ENCODE data around the gene BSPRY.
A peak's percentile ranks its signal among the peaks of the same experiment; 100 is the strongest.

BSPRY gene

DNA sequence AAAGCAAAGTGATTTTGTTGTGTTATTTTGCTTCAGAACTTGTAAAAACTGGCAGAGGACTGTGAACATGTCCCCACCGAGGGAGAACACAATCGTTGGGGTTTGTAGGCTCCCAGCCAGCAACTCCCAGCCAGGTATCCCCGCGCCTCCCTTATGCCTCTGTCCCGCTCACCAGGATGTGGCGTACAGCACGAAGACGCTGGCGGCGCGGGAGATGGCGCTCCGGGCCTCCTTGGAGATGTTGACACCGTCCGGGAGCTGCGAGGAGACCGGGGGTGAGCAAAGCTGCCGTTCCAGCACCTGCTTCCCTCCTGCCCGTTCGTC, 60.5 kb downstream of the BSPRY start:
- TF ChIP-seq, protein P1, sequence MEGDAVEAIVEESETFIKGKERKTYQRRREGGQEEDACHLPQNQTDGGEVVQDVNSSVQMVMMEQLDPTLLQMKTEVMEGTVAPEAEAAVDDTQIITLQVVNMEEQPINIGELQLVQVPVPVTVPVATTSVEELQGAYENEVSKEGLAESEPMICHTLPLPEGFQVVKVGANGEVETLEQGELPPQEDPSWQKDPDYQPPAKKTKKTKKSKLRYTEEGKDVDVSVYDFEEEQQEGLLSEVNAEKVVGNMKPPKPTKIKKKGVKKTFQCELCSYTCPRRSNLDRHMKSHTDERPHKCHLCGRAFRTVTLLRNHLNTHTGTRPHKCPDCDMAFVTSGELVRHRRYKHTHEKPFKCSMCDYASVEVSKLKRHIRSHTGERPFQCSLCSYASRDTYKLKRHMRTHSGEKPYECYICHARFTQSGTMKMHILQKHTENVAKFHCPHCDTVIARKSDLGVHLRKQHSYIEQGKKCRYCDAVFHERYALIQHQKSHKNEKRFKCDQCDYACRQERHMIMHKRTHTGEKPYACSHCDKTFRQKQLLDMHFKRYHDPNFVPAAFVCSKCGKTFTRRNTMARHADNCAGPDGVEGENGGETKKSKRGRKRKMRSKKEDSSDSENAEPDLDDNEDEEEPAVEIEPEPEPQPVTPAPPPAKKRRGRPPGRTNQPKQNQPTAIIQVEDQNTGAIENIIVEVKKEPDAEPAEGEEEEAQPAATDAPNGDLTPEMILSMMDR (IDR thresholded peaks at IDR 0.05; ENCODE audit: low read depth, low read length), result no peak; the same call in 1 of the 2 replicates
- no peak for DNase-seq (ENCODE audit: extremely low read depth, low read depth)

DNA sequence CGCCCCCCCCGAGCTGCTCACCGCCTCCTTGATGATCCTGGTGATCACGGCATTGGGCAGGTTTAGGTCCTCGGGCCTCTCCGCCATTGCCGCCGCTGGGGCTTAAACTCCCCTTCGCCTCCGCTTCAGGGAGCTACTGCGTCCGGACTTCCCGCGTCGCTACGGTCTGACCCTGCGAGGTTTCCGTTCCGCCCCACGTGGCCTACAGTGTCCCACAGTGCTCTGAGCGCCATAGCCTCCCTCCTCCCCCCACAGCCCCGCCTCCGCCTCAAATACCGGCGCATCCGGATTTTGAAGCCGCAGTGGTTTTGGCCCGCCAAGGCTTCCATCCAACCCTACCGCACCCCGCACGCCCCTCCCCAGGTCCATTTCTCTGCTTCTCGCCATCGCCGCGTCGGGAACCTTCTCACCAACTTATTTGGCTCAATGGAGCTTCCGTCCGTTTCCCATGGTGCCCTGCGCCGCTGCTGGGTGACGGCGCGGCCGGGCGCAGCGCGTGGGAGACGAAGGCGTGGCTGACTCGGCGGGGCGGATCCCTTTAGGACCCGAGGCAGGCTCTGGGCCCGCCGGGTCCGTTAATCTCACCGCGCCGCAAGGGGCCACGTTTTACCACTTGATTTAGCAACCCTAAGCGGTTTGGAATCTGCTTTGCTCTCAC, 61.0 kb downstream of the BSPRY start, which contains the start of the genes C9orf43 and POLE3:
Gene C9orf43 (plus strand): TSS at position 541 of the 658 bp plus-strand sequence. CDS start 2,747 bp downstream, outside the sequence.
Gene POLE3 (minus strand): TSS at position 469 of the 658 bp plus-strand sequence. CDS start 382 bp downstream, at position 87.
- DNase-seq (ENCODE audit: extremely low read depth, low read depth), result peak; percentile 81
- TF ChIP-seq, protein P1 (IDR thresholded peaks at IDR 0.05; ENCODE audit: low read depth, low read length), result no peak; the same call in 1 of the 2 replicates

DNA sequence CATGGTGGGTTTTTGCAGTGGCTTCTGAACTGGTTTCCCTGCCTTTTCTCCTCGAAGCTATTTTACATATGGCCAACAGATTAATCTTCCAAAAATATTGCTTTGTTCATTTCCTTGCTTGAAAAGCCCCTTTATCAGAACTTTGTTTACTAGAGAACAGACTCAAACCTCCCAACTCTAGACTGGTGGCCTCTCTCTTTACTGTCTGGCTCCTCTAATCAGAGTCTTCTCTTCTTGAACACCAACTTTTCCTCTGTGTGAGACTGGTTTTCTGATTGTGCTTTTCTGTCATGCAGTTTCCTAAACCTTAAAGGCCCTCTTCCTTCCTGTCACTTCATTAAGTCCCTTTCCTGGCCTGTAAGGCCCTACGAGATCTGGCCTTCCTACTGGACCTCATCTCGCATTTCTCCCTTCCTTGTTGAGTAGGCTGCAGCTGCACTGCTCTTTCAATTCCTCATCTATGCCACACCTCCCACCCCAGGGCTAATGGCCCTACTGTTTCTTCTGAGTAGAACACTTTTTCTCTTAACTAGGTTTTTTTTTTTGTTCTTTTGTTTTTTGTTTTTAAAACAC, 66.9 kb downstream of the BSPRY start:
- TF ChIP-seq, protein P1 (IDR thresholded peaks at IDR 0.05; ENCODE audit: low read depth, low read length), result no peak
- no peak for DNase-seq (ENCODE audit: extremely low read depth, low read depth)

DNA sequence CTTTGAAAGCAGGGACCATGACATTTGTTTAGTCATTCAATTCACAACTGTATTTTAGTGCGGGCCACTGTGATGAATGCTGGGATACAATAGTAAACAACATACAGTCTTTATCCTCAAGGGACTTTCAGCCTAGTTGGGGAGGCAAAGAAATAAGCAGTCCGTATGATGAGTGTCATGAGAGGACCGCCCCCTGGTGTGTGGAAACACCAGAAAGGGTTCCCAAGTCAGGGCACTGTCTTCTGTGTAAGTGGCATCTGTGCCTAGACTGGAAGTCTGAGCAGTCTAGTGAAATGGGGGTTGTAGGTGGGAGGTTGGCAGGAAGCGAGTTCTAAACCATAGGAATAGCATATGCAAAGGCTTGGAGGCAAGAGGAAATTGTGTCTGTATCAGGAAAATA, 68.0 kb downstream of the BSPRY start:
- DNase-seq (ENCODE audit: extremely low read depth, low read depth), result no peak
- TF ChIP-seq, protein P1 (IDR thresholded peaks at IDR 0.05; ENCODE audit: low read depth, low read length), result no peak
